K562 (cell line): ENCODE measurements around the gene HPCAL1. TPM values are rescaled to one million over a fixed set of nuclear protein-coding genes. Genes with fewer than 3 reads are reported as not detected.
A peak's percentile ranks its signal among the peaks of the same experiment; 100 is the strongest.

Experiments
- ATAC-seq: fragments of 200-7000 bp; cut with Tn5 transposase; 3 replicates; pipeline ENCODE4 v1.9.1; 2020; ENCODE audit warnings: moderate library complexity
- BruUV-seq: library from RNA; stranded (reverse); fragments of 400-500 nt; replicated peaks from 2 replicates; lab custom pipeline; 2021; lab: Mats Ljungman, UMichigan
- CTCF ChIA-PET: fragments of 300-600 bp; formaldehyde crosslinking; extraction: SDS; loops from one replicate; lab custom pipeline; 2021; ENCODE audit warnings: low intra/inter-chr PET ratio; lab: Yijun Ruan, JAX
- POLR2A ChIA-PET: fragments of 300-600, 350-650 bp; sonication (Branson Sonifier 250); formaldehyde crosslinking; extraction: SDS; loops from one replicate; lab custom pipeline; 2021; ENCODE audit warnings: antibody characterized with exemption, inconsistent platforms; lab: Yijun Ruan, JAX
- DNase-seq, 4 experiments: peaks; one replicate each; pipeline versions ENCODE4 v3.0.0 to v3.0.0-alpha.2; 2011 to 2018; ENCODE audit warnings: low spot score in 3 of 4, mixed read lengths in 3 of 4; ENCODE audit errors: extremely low read depth in 1 of 4
- FAIRE-seq: peaks from 2 replicates; lab custom pipeline; 2011; peaks lifted over from hg19 to GRCh38; lab: Jason Lieb, UNC
- H2AFZ ChIP-seq: 2 replicates; pipeline ENCODE4 v1.6.0; 2011; ENCODE audit warnings: low read depth, low read length, control low read depth, inconsistent platforms
- H3K27ac ChIP-seq: fragments of 200-600 bp; 3 replicates; pipeline ENCODE4 v1.8.0; 2011; ENCODE audit warnings: low read depth, mild to moderate bottlenecking, control low read depth, inconsistent platforms, low read length, moderate library complexity, mixed read lengths; ENCODE audit errors: extremely low read depth
- H3K27me3 ChIP-seq, 2 experiments: fragments of 300-600 bp in 1 of 2; 2 replicates in 1 of 2; 3 replicates in 1 of 2; pipeline versions ENCODE4 v1.6.0 to v1.8.0; 2011; ENCODE audit warnings: inconsistent platforms in 2 of 2, low read length in 2 of 2, mild to moderate bottlenecking in 1 of 2, mixed read lengths in 1 of 2, moderate library complexity in 1 of 2; ENCODE audit not compliant: control insufficient read depth in 2 of 2, insufficient read depth in 2 of 2
- H3K36me3 ChIP-seq: fragments of 300-600 bp; 3 replicates; pipeline ENCODE4 v1.8.0; 2011; ENCODE audit warnings: mild to moderate bottlenecking, low read length, inconsistent platforms; ENCODE audit not compliant: control insufficient read depth, insufficient read depth
- H3K4me1 ChIP-seq, 2 experiments: fragments of 200-600 bp in 1 of 2; replicated peaks in 1 of 2; 2 replicates in 1 of 2; 3 replicates in 1 of 2; pipeline versions ENCODE4 v1.5.1 to v1.8.0; 2011; ENCODE audit warnings: inconsistent platforms in 2 of 2, low read length in 2 of 2, mild to moderate bottlenecking in 1 of 2, mixed read lengths in 1 of 2, moderate library complexity in 1 of 2; ENCODE audit not compliant: control insufficient read depth in 2 of 2, insufficient read depth in 2 of 2
- H3K4me2 ChIP-seq: 2 replicates; pipeline ENCODE4 v1.6.1; 2011; ENCODE audit warnings: low read length, control low read depth, inconsistent platforms, mixed read lengths; ENCODE audit not compliant: insufficient read depth
- H3K4me3 ChIP-seq: fragments of 200-600 bp; sonication (generic), shearing (Covaris generic); 2 replicates; pipeline ENCODE4 v1.5.1; 2016; ENCODE audit warnings: control low read depth, inconsistent platforms
- H3K79me2 ChIP-seq: fragments of 200-600 bp; 3 replicates; pipeline ENCODE4 v1.8.0; 2011; ENCODE audit warnings: low read length, inconsistent platforms; ENCODE audit not compliant: control insufficient read depth, insufficient read depth
- H3K9ac ChIP-seq, 2 experiments: 2 replicates each; pipeline versions ENCODE4 v1.6.0 to v1.6.1; 2011; ENCODE audit warnings: low read depth in 2 of 2, low read length in 2 of 2, control low read depth in 1 of 2, inconsistent platforms in 1 of 2, mild to moderate bottlenecking in 1 of 2, mixed read lengths in 1 of 2; ENCODE audit not compliant: insufficient read depth in 1 of 2
- H3K9me1 ChIP-seq: one replicate; pipeline ENCODE4 v1.6.0; 2011; ENCODE audit warnings: inconsistent platforms, mild to moderate bottlenecking, low read length, moderate library complexity; ENCODE audit not compliant: control insufficient read depth, insufficient read depth
- H3K9me3 ChIP-seq: replicated peaks from 2 replicates; pipeline ENCODE4 v1.5.1; 2011; ENCODE audit warnings: low read depth, low read length, inconsistent platforms; ENCODE audit not compliant: control insufficient read depth, insufficient read depth
- H4K20me1 ChIP-seq: replicated peaks from 2 replicates; pipeline ENCODE4 v1.6.1; 2011; ENCODE audit warnings: low read length, inconsistent platforms, mixed read lengths; ENCODE audit not compliant: control insufficient read depth, insufficient read depth
- BCOR ChIP-seq: fragments of 450-650 bp; IDR thresholded peaks from 2 replicates; pipeline ENCODE4 v1.6.1; 2016
- ESRRA ChIP-seq: fragments of 450-650 bp; IDR thresholded peaks from 2 replicates; pipeline ENCODE4 v1.6.1; 2014; ENCODE audit warnings: low read depth, mild to moderate bottlenecking, moderate library complexity, borderline replicate concordance
- KDM1A ChIP-seq, 2 experiments: fragments of 450-650 bp; IDR thresholded peaks; 2 replicates each; pipeline ENCODE4 v1.6.1; 2016; ENCODE audit warnings: mild to moderate bottlenecking in 2 of 2
- KDM4B ChIP-seq, 2 experiments: fragments of 450-650 bp in 1 of 2; sonication (generic) in 1 of 2; IDR thresholded peaks; 2 replicates each; pipeline ENCODE4 v1.6.1; 2016 to 2017; ENCODE audit warnings: borderline replicate concordance in 2 of 2, antibody characterized with exemption in 1 of 2, low read depth in 1 of 2, mild to moderate bottlenecking in 1 of 2
- NR2F6 ChIP-seq: fragments of 450-650 bp; formaldehyde crosslinking; IDR thresholded peaks from 2 replicates; pipeline ENCODE4 v1.4.0; 2020; ENCODE audit warnings: mild to moderate bottlenecking
- RBM25 ChIP-seq: fragments of 200-400 bp; formaldehyde crosslinking; IDR thresholded peaks from 2 replicates; pipeline ENCODE4 v1.6.1; 2018; ENCODE audit warnings: low read length, low read depth, moderate library complexity; ENCODE audit not compliant: severe bottlenecking
- ZNF347 ChIP-seq: fragments of 450-650 bp; formaldehyde crosslinking; IDR thresholded peaks from 2 replicates; pipeline ENCODE4 v1.4.0; 2020; ENCODE audit warnings: low read depth, mild to moderate bottlenecking, moderate library complexity
- WGBS: fragments of 100-300 bp; shearing (Covaris generic); methylation state at CpG from one replicate; pipeline ENCODE4 v1.1.6; 2016; ENCODE audit warnings: low coverage, mixed read lengths; ENCODE audit not compliant: insufficient coverage; ENCODE audit errors: missing lambda C conversion rate; 5-methylcytosine and 5-hydroxymethylcytosine counted together
- in situ Hi-C: fragments of 300-500 bp; cut with MboI; formaldehyde crosslinking; loops from 4 replicates; pipeline ENCODE4 v1.15.0; 2018; ENCODE audit warnings: inconsistent platforms, mixed read lengths
- intact Hi-C: fragments of 100-400 bp; cut with micrococcal nuclease; formaldehyde crosslinking; loops from 2 replicates; pipeline ENCODE4 v1.14.2; 2022
- polyA plus RNA-seq, 8 experiments: library from polyadenylated mRNA; depleted of rRNA in 4 of 8; stranded (reverse) in 5 of 8; unstranded in 3 of 8; fragments of >200 nt; fragmentation: Nextera tagmentation in 2 of 8; fragmentation: Illumina TruSeq in 1 of 8; extraction: Ambion mirVana in 2 of 8; extraction: Trizol in 1 of 8; gene quantifications; 2 replicates each; pipeline versions ENCODE4 v1.2.1 to v1.2.3, GENCODE V29; 2011 to 2014; ENCODE audit warnings: inconsistent platforms in 1 of 8, missing spikeins in 1 of 8
- total RNA-seq, 7 experiments: library from RNA; depleted of rRNA in 6 of 7; stranded (reverse); fragments of >200 nt in 6 of 7; fragmentation: Illumina TruSeq in 2 of 7; extraction: Trizol in 2 of 7; gene quantifications; 2 replicates each; pipeline versions ENCODE4 v1.2.1 to v1.2.3, GENCODE V29; 2011 to 2021; ENCODE audit warnings: low replicate concordance in 1 of 7

HPCAL1 gene
- total and polyA plus RNA-seq, 9 of the 15 experiments (the other 6 are each of a cell fraction or from before 2014, with no cell fraction given): 2.7 to 65.5 (median 23.9) TPM

DNA sequence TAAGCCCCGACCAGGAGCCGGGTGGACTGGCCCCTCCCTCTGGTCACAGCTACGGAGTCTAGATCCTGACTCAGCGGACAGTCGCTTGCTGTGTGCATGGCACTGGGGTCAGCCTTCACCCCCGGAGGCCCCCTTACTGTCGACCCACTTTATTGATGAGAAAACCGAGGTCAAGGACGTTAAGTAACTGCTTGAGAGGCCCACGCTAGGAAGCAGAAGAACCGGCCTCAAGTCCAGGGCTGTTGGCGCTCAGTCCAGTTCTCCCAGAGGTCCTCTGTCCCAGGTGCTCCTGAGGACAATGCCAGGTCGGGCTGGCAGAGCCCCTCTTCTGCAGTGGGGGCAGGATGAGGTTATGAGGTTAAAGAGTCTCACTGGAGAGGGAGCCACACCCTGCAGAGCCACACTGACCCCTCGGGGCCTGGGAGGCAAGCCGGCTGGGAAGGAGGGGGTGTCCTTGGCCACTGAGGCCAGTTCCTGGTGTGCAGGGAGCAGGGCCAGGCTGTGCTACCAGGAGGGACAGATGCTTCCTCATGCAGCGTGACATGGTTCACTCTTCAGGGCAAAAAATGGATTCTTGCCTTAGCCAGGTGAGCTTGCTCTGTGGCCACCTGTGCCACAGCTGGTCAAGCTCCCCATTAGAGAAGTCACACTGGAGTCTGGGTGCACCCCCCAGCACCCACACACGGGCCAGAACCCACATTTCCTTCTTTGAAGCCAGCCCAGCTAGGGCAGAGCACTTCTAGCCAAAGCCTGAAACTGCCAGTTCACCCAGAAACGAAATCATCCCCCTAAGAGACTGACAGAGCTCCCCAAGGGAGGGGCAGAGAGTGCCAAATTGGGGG is 47.3 kb upstream of the HPCAL1 start:
- FAIRE-seq (no peak), DNase-seq (peak in 2 of 4 experiments; percentile 63 to 64), ATAC-seq (peak; percentile 22)
- peak; percentile 20 to 60 for TF ChIP-seq KDM1A (IDR thresholded peaks at IDR 0.05)
- TF ChIP-seq ESRRA: peak; percentile 52; the same call in 1 of the 2 replicates
- TF ChIP-seq BCOR: peak; percentile 55; the same call in 1 of the 2 replicates
- no peak for TF ChIP-seq ZNF347
- TF ChIP-seq NR2F6: no peak
- TF ChIP-seq RBM25: peak; percentile 46
- 0 out of 4 replicates have a peak, but pooled peaks of 1 of the 2 experiments have one; percentile 11 for TF ChIP-seq KDM4B (IDR thresholded peaks at IDR 0.05; ENCODE audit: borderline replicate concordance in 2 of 2, low read depth in 1 of 2)
- Histone ChIP-seq H3K9me1 (peaks cover 3% of the 10 kb centered on the region), H2AFZ (peak overlapping the region; percentile 95), H3K4me1 (peaks cover 22 to 45% of the 10 kb centered on the region in 2 experiments), H3K4me2 (peak overlapping the region; percentile 68), H4K20me1 (no peaks in the 10 kb centered on the region), H3K9me3 (peaks cover 3% of the 10 kb centered on the region; the same call in 1 of the 2 replicates), H3K27ac (0 out of 3 replicates have a peak overlapping the region, but pooled peaks have one; percentile 26), H3K9ac (peak overlapping the region in 1 of 2 experiments; percentile 76; a peak in 2 of 4 replicates), H3K79me2 (no peaks in the 10 kb centered on the region), H3K4me3 (no peak overlapping the region), H3K27me3 (no peaks in the 10 kb centered on the region), H3K36me3 (no peaks in the 10 kb centered on the region)
- in situ Hi-C loops (loop anchor here (25.0 kb wide), 1 partner anchor 157 kb away; no protein-coding TSS in a partner anchor), intact Hi-C loops (no loop called here)
- BruUV-seq: no TSS peak
- CTCF ChIA-PET: no interaction called here
- 58% methylated on average over 18 of the region's 18 CpGs for WGBS
- POLR2A ChIA-PET: interaction anchor here (0.6 to 2.0 kb wide), 3 partner anchors 10 to 130 kb away, joined by 3 to 7 read pairs (median 3); no protein-coding TSS in a partner anchor
